H1 (cell line): ENCODE results near the gene RNF208. TPM values are rescaled to one million over a fixed set of nuclear protein-coding genes. Genes with fewer than 3 reads are reported as not detected.

Experiments used
- CTCF ChIA-PET: fragments of 300-600 bp; sonication (Branson Sonifier 250); formaldehyde crosslinking; loops from one replicate; lab custom pipeline; 2021; ENCODE audit not compliant: partially characterized antibody; lab: Charles Lee
- POLR2A ChIA-PET: fragments of 300-600 bp; sonication (Branson Sonifier 250); formaldehyde crosslinking; loops from one replicate; lab custom pipeline; 2021; ENCODE audit warnings: inconsistent platforms; ENCODE audit not compliant: partially characterized antibody; lab: Charles Lee
- DNase-seq, 2 experiments: peaks; one replicate each; pipeline versions ENCODE4 v3.0.0 to v3.0.0-alpha.2; 2010 to 2022; ENCODE audit warnings: low spot score in 2 of 2, low read depth in 1 of 2, mixed read lengths in 1 of 2
- FAIRE-seq: peaks from 2 replicates; lab custom pipeline; 2011; peaks lifted over from hg19 to GRCh38; lab: Jason Lieb, UNC
- H2AFZ ChIP-seq: 2 replicates; pipeline ENCODE4 v1.8.1; 2012; ENCODE audit warnings: low read length, inconsistent platforms
- H2AK5ac ChIP-seq: 2 replicates; pipeline ENCODE4 v1.6.1; 2013; ENCODE audit warnings: low read depth, low read length
- H2BK120ac ChIP-seq: replicated peaks from 2 replicates; pipeline ENCODE3; 2013; ENCODE audit warnings: low read depth, low read length, inconsistent platforms
- H2BK12ac ChIP-seq: 2 replicates; pipeline ENCODE4 v1.6.1; 2013; ENCODE audit warnings: low read depth, low read length
- H2BK15ac ChIP-seq: 2 replicates; pipeline ENCODE4 v1.6.1; 2013; ENCODE audit warnings: low read length
- H2BK20ac ChIP-seq: 2 replicates; pipeline ENCODE4 v1.6.1; 2013; ENCODE audit warnings: low read length
- H2BK5ac ChIP-seq: 2 replicates; pipeline ENCODE4 v1.6.1; 2013; ENCODE audit warnings: low read depth, low read length
- H3K14ac ChIP-seq: 2 replicates; pipeline ENCODE4 v1.6.1; 2013; ENCODE audit warnings: inconsistent platforms; ENCODE audit not compliant: insufficient read length
- H3K18ac ChIP-seq: 2 replicates; pipeline ENCODE4 v1.6.1; 2013; ENCODE audit warnings: low read length; ENCODE audit errors: extremely low read depth
- H3K23ac ChIP-seq: 2 replicates; pipeline ENCODE4 v1.6.1; 2013; ENCODE audit warnings: inconsistent platforms; ENCODE audit not compliant: insufficient read length
- H3K23me2 ChIP-seq: 2 replicates; pipeline ENCODE4 v1.6.1; 2013; ENCODE audit warnings: low read depth, low read length
- H3K27ac ChIP-seq: 2 replicates; pipeline ENCODE4 v1.6.1; 2011; ENCODE audit warnings: low read depth, low read length, inconsistent platforms
- H3K27me3 ChIP-seq, 4 experiments: replicated peaks in 1 of 4; 1 replicate in 1 of 4; 2 replicates in 3 of 4; pipeline versions ENCODE4 v1.6.1 to v1.8.1; 2011 to 2013; ENCODE audit warnings: low read length in 3 of 4, mild to moderate bottlenecking in 3 of 4, inconsistent platforms in 2 of 4, mixed read lengths in 2 of 4, moderate library complexity in 1 of 4; ENCODE audit not compliant: control insufficient read depth in 3 of 4, insufficient read depth in 3 of 4; ENCODE audit errors: extremely low read depth in 1 of 4
- H3K36me3 ChIP-seq, 4 experiments: 2 replicates each; pipeline versions ENCODE4 v1.6.1 to v1.8.1; 2011 to 2013; ENCODE audit warnings: mild to moderate bottlenecking in 4 of 4, low read length in 3 of 4, moderate library complexity in 2 of 4, control low read depth in 1 of 4, inconsistent platforms in 1 of 4; ENCODE audit not compliant: insufficient read depth in 4 of 4, control insufficient read depth in 2 of 4
- H3K4ac ChIP-seq: replicated peaks from 2 replicates; pipeline ENCODE3; 2013; ENCODE audit warnings: low read length, low read depth, mixed read lengths, inconsistent platforms; ENCODE audit not compliant: insufficient read length
- H3K4me1 ChIP-seq, 4 experiments: replicated peaks in 1 of 4; 1 replicate in 1 of 4; 2 replicates in 3 of 4; pipeline versions ENCODE4 v1.6.1 to v1.8.1; 2011 to 2013; ENCODE audit warnings: low read length in 3 of 4, inconsistent platforms in 2 of 4, mixed read lengths in 1 of 4; ENCODE audit not compliant: insufficient read depth in 4 of 4, control insufficient read depth in 3 of 4
- H3K4me2 ChIP-seq, 2 experiments: 2 replicates each; pipeline versions ENCODE4 v1.6.1 to v1.8.1; 2011 to 2013; ENCODE audit warnings: low read depth in 2 of 2, low read length in 2 of 2, control low read depth in 1 of 2, inconsistent platforms in 1 of 2, mild to moderate bottlenecking in 1 of 2; ENCODE audit not compliant: insufficient read depth in 1 of 2
- H3K4me3 ChIP-seq, 4 experiments: fragments of 200-600, 300-600 bp in 1 of 4; sonication (generic), shearing (Covaris generic), sonication (Bioruptor Twin) in 1 of 4; 2 replicates each; pipeline versions ENCODE4 v1.5.1 to v1.8.1; 2011 to 2016; ENCODE audit warnings: low read length in 4 of 4, low read depth in 3 of 4, control low read depth in 2 of 4, inconsistent platforms in 2 of 4, mild to moderate bottlenecking in 2 of 4, mixed read lengths in 1 of 4, moderate library complexity in 1 of 4; ENCODE audit not compliant: insufficient read depth in 2 of 4; ENCODE audit errors: extremely low read depth in 1 of 4
- H3K56ac ChIP-seq: replicated peaks from 2 replicates; pipeline ENCODE3; 2013; ENCODE audit warnings: low read depth, mild to moderate bottlenecking, mixed read lengths, low read length, inconsistent platforms; ENCODE audit not compliant: insufficient read length
- H3K79me1 ChIP-seq: 2 replicates; pipeline ENCODE4 v1.6.1; 2013; ENCODE audit warnings: low read depth, low read length, control low read depth
- H3K79me2 ChIP-seq, 2 experiments: 2 replicates each; pipeline versions ENCODE4 v1.6.1 to v1.8.1; 2012 to 2013; ENCODE audit warnings: low read length in 2 of 2, mild to moderate bottlenecking in 2 of 2, inconsistent platforms in 1 of 2; ENCODE audit not compliant: insufficient read depth in 2 of 2, control insufficient read depth in 1 of 2
- H3K9ac ChIP-seq, 4 experiments: replicated peaks in 1 of 4; 1 replicate in 1 of 4; 2 replicates in 3 of 4; pipeline versions ENCODE4 v1.6.1 to v1.8.1; 2011 to 2013; ENCODE audit warnings: low read depth in 3 of 4, low read length in 3 of 4, control low read depth in 2 of 4, mild to moderate bottlenecking in 2 of 4, moderate library complexity in 2 of 4, inconsistent platforms in 1 of 4; ENCODE audit errors: extremely low read depth in 1 of 4
- H3K9me3 ChIP-seq, 2 experiments: 2 replicates each; pipeline versions ENCODE4 v1.6.1 to v1.8.1; 2012 to 2013; ENCODE audit warnings: mild to moderate bottlenecking in 2 of 2, moderate library complexity in 2 of 2, control low read depth in 1 of 2, inconsistent platforms in 1 of 2, low read depth in 1 of 2, low read length in 1 of 2, mixed read lengths in 1 of 2; ENCODE audit not compliant: insufficient read depth in 2 of 2
- H4K20me1 ChIP-seq, 2 experiments: replicated peaks in 1 of 2; 2 replicates each; pipeline versions ENCODE3 to v1.8.1; 2011 to 2013; ENCODE audit warnings: inconsistent platforms in 2 of 2, low read length in 2 of 2, mild to moderate bottlenecking in 1 of 2; ENCODE audit not compliant: insufficient read depth in 2 of 2, control insufficient read depth in 1 of 2
- H4K5ac ChIP-seq: 2 replicates; pipeline ENCODE4 v1.6.1; 2013; ENCODE audit warnings: low read length, low read depth, mixed read lengths, inconsistent platforms; ENCODE audit not compliant: insufficient read length
- H4K8ac ChIP-seq: 2 replicates; pipeline ENCODE4 v1.8.0; 2013; ENCODE audit warnings: mild to moderate bottlenecking, moderate library complexity, low read length, inconsistent platforms; ENCODE audit not compliant: insufficient read depth; ENCODE audit errors: extremely low read depth
- H4K91ac ChIP-seq: replicated peaks from 2 replicates; pipeline ENCODE3; 2013; ENCODE audit warnings: low read length, mixed read lengths, inconsistent platforms; ENCODE audit not compliant: insufficient read length
- CTCF ChIP-seq, 3 experiments: IDR thresholded peaks; 1 replicate in 2 of 3; 2 replicates in 1 of 3; pipeline versions ENCODE4 v1.5.1 to v1.6.1; 2011; ENCODE audit warnings: low read length in 3 of 3, mild to moderate bottlenecking in 3 of 3, inconsistent platforms in 2 of 3, low read depth in 1 of 3, moderate library complexity in 1 of 3; ENCODE audit not compliant: insufficient read depth in 1 of 3; ENCODE audit errors: control extremely low read depth in 1 of 3
- WGBS, 2 experiments: shearing (Covaris generic) in 1 of 2; methylation state at CpG; one replicate each; pipeline versions ENCODE4 v1.1.6 to v1.1.7; 2013 to 2015; ENCODE audit warnings: low lambda C conversion rate in 2 of 2, mixed read lengths in 2 of 2, inconsistent platforms in 1 of 2, low coverage in 1 of 2, missing lambda C conversion rate in 1 of 2; ENCODE audit not compliant: insufficient replicate concordance in 2 of 2, insufficient coverage in 1 of 2, insufficient read length in 1 of 2; ENCODE audit errors: extremely low coverage in 1 of 2, missing lambda C conversion rate in 1 of 2; 5-methylcytosine and 5-hydroxymethylcytosine counted together
- polyA plus RNA-seq, 7 experiments: library from polyadenylated mRNA; depleted of rRNA in 3 of 7; stranded (reverse) in 5 of 7; unstranded in 2 of 7; fragments of >200 nt in 5 of 7; fragments of 200-250 nt in 2 of 7; gene quantifications; 1 replicate in 5 of 7; 2 replicates in 1 of 7; 4 replicates in 1 of 7; pipeline versions ENCODE4 v1.2.1 to v1.2.3, GENCODE V29; 2011 to 2013; ENCODE audit warnings: missing spikeins in 2 of 7, mixed read lengths in 2 of 7
- total RNA-seq: library from RNA; stranded (reverse); fragmentation: NEBNext Ultra II Directional; extraction: Animal tissue kit (Norgen Biotek cat#: 25700); gene quantifications from 2 replicates; pipeline ENCODE4 v1.2.1, GENCODE V29; 2021

Gene RNF208
- total and polyA plus RNA-seq, 2 of the 8 experiments (the other 6 are each of a cell fraction or from before 2014, with no cell fraction given), result 2.7 to 7.7 TPM

GRCh38 chr9:137269231-137269772 lies 47.3 kb upstream of the RNF208 start:
- no peaks in the 10 kb centered on the region for H3K27me3 ChIP-seq
- no peaks in the 10 kb centered on the region for H3K79me2 ChIP-seq
- H2AFZ ChIP-seq, result no peak overlapping the region
- H3K56ac ChIP-seq, result no peak overlapping the region
- no peak overlapping the region for H3K27ac ChIP-seq
- peaks cover 4 to 13% of the 10 kb centered on the region in 2 experiments for H4K20me1 ChIP-seq
- no peaks in the 10 kb centered on the region for H3K9me3 ChIP-seq
- no peak overlapping the region for H2BK12ac ChIP-seq
- FAIRE-seq (no peak), DNase-seq (no peak)
- H3K79me1 ChIP-seq, result no peaks in the 10 kb centered on the region
- H3K14ac ChIP-seq, result no peak overlapping the region
- ChIA-PET CTCF (interaction anchor here (1.1 to 1.9 kb wide), 3 partner anchors 11 to 33 kb away, joined by 3 to 6 read pairs (median 4); no protein-coding TSS in a partner anchor), POLR2A (interaction anchor here (1.7 to 69.9 kb wide), 3 partner anchors 12 to 34 kb away, joined by 4 to 1462 read pairs (median 1462); partner anchors contain the start of genes CYSRT1, NDOR1, NELFB and RNF208)
- peaks cover 2% of the 10 kb centered on the region; the same call in 1 of the 2 replicates for H3K23me2 ChIP-seq
- H3K9ac ChIP-seq, result no peak overlapping the region
- no peak overlapping the region for H3K4ac ChIP-seq
- no peak overlapping the region for H4K91ac ChIP-seq
- H4K5ac ChIP-seq, result no peak overlapping the region
- H3K4me3 ChIP-seq, result no peak overlapping the region
- H2BK5ac ChIP-seq, result no peak overlapping the region
- no peak overlapping the region for H3K23ac ChIP-seq
- peaks cover 4 to 33% (median 23%) of the 10 kb centered on the region in 4 experiments; a peak in 7 of 8 replicates for H3K36me3 ChIP-seq
- no peak for TF ChIP-seq CTCF (IDR thresholded peaks at IDR 0.05; ENCODE audit: control extremely low read depth in 1 of 3, insufficient read depth in 1 of 3, low read depth in 1 of 3, low read length in 3 of 3)
- WGBS, 2 experiments, result 96% methylated on average over 17 of the region's 17 CpGs; no CpG with 5 or more reads in 1 of the 2 experiments
- H3K4me2 ChIP-seq, result no peak overlapping the region
- H2BK15ac ChIP-seq, result no peak overlapping the region
- H3K4me1 ChIP-seq, result peaks cover 0 to 4% (median 1%) of the 10 kb centered on the region in 4 experiments; a peak in 3 of 7 replicates
- H2BK120ac ChIP-seq, result no peak overlapping the region
- no peak overlapping the region for H2AK5ac ChIP-seq
- no peak overlapping the region for H4K8ac ChIP-seq
- H3K18ac ChIP-seq, result no peak overlapping the region
- no peak overlapping the region for H2BK20ac ChIP-seq
